Measurements from ENCODE around the gene PPM1N. TPM values are rescaled to one million over a fixed set of nuclear protein-coding genes. Genes with fewer than 3 reads are reported as not detected.

Gene PPM1N
- total and polyA plus RNA-seq, 2 of the 13 experiments (the other 11 are each of a cell fraction or from before 2014, with no cell fraction given) = 0.31 to 1.8 TPM

GRCh38 chr19:45478454-45479238, 19.6 kb upstream of the PPM1N start:
- DNase-seq (ENCODE audit: low spot score) = peak; percentile 91
- Histone ChIP-seq H3K27me3 (ENCODE audit: control insufficient read depth in 1 of 2, insufficient read depth in 2 of 2, low read length in 2 of 2) (peaks cover 0 to 16% of the 10 kb centered on the region in 2 experiments; a peak in 2 of 5 replicates), H3K36me3 (replicated peaks in 1 of 2; ENCODE audit: control insufficient read depth in 1 of 2, insufficient read depth in 2 of 2, low read length in 2 of 2) (no peaks in the 10 kb centered on the region), H3K4me2 (ENCODE audit: low read depth, low read length) (peak overlapping the region; percentile 86), H3K9me3 (ENCODE audit: low read length) (no peaks in the 10 kb centered on the region), H3K79me2 (ENCODE audit: insufficient read depth, low read length) (no peaks in the 10 kb centered on the region), H3K9ac (ENCODE audit: insufficient read depth, low read depth, low read length) (peak overlapping the region; percentile 88), H3K27ac (ENCODE audit: extremely low read length, insufficient read depth, low read length) (peak overlapping the region; percentile 90), H3K4me3 (replicated peaks in 1 of 3; ENCODE audit: insufficient read depth in 1 of 3, low read depth in 2 of 3, low read length in 3 of 3) (peak overlapping the region; percentile 60 to 70 (median 66)), H2AFZ (ENCODE audit: low read length) (peak overlapping the region; percentile 75), H4K20me1 (ENCODE audit: insufficient read depth, low read length) (no peaks in the 10 kb centered on the region), H3K4me1 (ENCODE audit: insufficient read depth, low read length) (peaks cover 36% of the 10 kb centered on the region)
- POLR2A ChIA-PET = interaction anchor here (0.7 to 2.3 kb wide), 8 partner anchors 10 to 74 kb away, joined by 3 to 33 read pairs (median 8); partner anchors contain the start of genes FOSB and PPP1R13L
- WGBS (ENCODE audit: low lambda C conversion rate) = 3% methylated on average over 21 of the region's 39 CpGs
- peak; percentile 90 for FAIRE-seq
- in situ Hi-C loops (cut with HindIII; ENCODE audit: extremely low pct_ligation_motif_present, low pct_unique_long_range_greater_than_20kb) (loop anchor here (5.0 to 10.0 kb wide), 2 partner anchors 36 to 54 kb away; partner anchors contain the start of gene ERCC1), intact Hi-C loops (cut with micrococcal nuclease; ENCODE audit: unreplicated experiment) (loop anchor here (1.0 kb wide), 2 partner anchors 39 to 51 kb away; no protein-coding TSS in a partner anchor)
- no TSS peak for BruUV-seq (replicated peaks)
- peak; percentile 88 for ATAC-seq
- CTCF ChIA-PET (ENCODE audit: low intra/inter-chr PET ratio, low total read pairs) = interaction anchor here (0.7 to 3.5 kb wide), 6 partner anchors 32 to 91 kb away, joined by 3 to 117 read pairs (median 14); partner anchors contain the start of gene PPP1R13L
- TF ChIP-seq TEAD3 (CRISPR knock-in tag; optimal IDR thresholded peaks at IDR 0.05; ENCODE audit: borderline replicate concordance) (peak; percentile 49), ATF2 (CRISPR knock-in tag; IDR thresholded peaks at IDR 0.05) (peak; percentile 68), IKZF4 (CRISPR knock-in tag; IDR thresholded peaks at IDR 0.05; ENCODE audit: borderline replicate concordance, low read depth, not compliant biosample characterization) (no peak), EZH2 (conservative IDR thresholded peaks at IDR 0.05; ENCODE audit: low read depth, low read length) (no peak), MTF2 (CRISPR knock-in tag; IDR thresholded peaks at IDR 0.05; ENCODE audit: borderline replicate concordance) (no peak), GRHL1 (CRISPR knock-in tag; conservative IDR thresholded peaks at IDR 0.05) (no peak), ZNF788 (CRISPR knock-in tag; IDR thresholded peaks at IDR 0.05; ENCODE audit: borderline replicate concordance) (no peak; the same call in 1 of the 2 replicates), ETS1 (CRISPR knock-in tag; IDR thresholded peaks at IDR 0.05) (no peak), KLF9 (CRISPR knock-in tag; IDR thresholded peaks at IDR 0.05; ENCODE audit: low read depth) (no peak), ZNF639 (CRISPR knock-in tag; conservative IDR thresholded peaks at IDR 0.05) (no peak), TBL1XR1 (IDR thresholded peaks at IDR 0.05; ENCODE audit: borderline replicate concordance, low read length, partially characterized antibody) (no peak), KLF15 (CRISPR knock-in tag; IDR thresholded peaks at IDR 0.05; ENCODE audit: borderline replicate concordance) (no peak), KLF6 (CRISPR knock-in tag; IDR thresholded peaks at IDR 0.05) (peak; percentile 67; the same call in 1 of the 2 replicates)
